Activated CD8-positive, alpha-beta T cell treated with anti-CD3 and anti-CD28 coated beads for 36 hours (primary cell): ENCODE results near the gene SLC38A10. TPM values are rescaled to one million over a fixed set of nuclear protein-coding genes. Genes with fewer than 3 reads are reported as not detected.

ENCODE experiments used
- ATAC-seq: fragments of 200-7000 bp; cut with Tn5 transposase; one replicate; pipeline ENCODE4 v1.10.0; 2021; ENCODE audit warnings: mild to moderate bottlenecking, moderate library complexity
- CTCF ChIA-PET: fragments of 350-600 bp; sonication (Branson Sonifier 250); formaldehyde crosslinking; loops from one replicate; lab custom pipeline; 2021; ENCODE audit warnings: antibody characterized with exemption; lab: Charles Lee
- POLR2A ChIA-PET: fragments of 350-600 bp; sonication (Branson Sonifier 250); formaldehyde crosslinking; loops from one replicate; lab custom pipeline; 2021; ENCODE audit warnings: antibody characterized with exemption; lab: Charles Lee
- DNase-seq: peaks from one replicate; pipeline ENCODE4 v3.0.0-alpha.2; 2020
- H3K27ac Mint-ChIP-seq: one replicate; pipeline ENCODE4 v1.8.0; 2021; ENCODE audit warnings: mild to moderate bottlenecking, mixed read lengths
- H3K27me3 Mint-ChIP-seq: one replicate; pipeline ENCODE4 v1.8.0; 2021; ENCODE audit warnings: mixed read lengths
- H3K36me3 Mint-ChIP-seq: one replicate; pipeline ENCODE4 v1.8.0; 2021; ENCODE audit warnings: low read depth, mixed read lengths
- H3K4me1 Mint-ChIP-seq: one replicate; pipeline ENCODE4 v1.8.0; 2021; ENCODE audit warnings: low read depth, mixed read lengths
- H3K4me3 Mint-ChIP-seq: one replicate; pipeline ENCODE4 v1.8.0; 2021; ENCODE audit warnings: mild to moderate bottlenecking, moderate library complexity, mixed read lengths
- H3K9me3 Mint-ChIP-seq: one replicate; pipeline ENCODE4 v1.8.0; 2021; ENCODE audit warnings: mixed read lengths
- intact Hi-C: fragments of 100-400 bp; cut with micrococcal nuclease; formaldehyde crosslinking; loops from one replicate; pipeline ENCODE4 v1.10.0; 2022
- total RNA-seq, 2 experiments: library from RNA; stranded (reverse); gene quantifications; one replicate each; pipeline ENCODE4 v1.2.3, GENCODE V29; 2021
- TF ChIP-seq, protein P1 (sequence below): fragments of 200-600 bp; IDR thresholded peaks from one replicate; pipeline ENCODE4 v1.8.0; 2022; ENCODE audit warnings: antibody characterized with exemption, mild to moderate bottlenecking

Gene SLC38A10
- total RNA-seq, 2 experiments from 2014 or later, result 42.7 to 45.4 TPM

- Mint-ChIP-seq H3K27ac (no peak overlapping the region), H3K27me3 (peaks cover 42% of the 10 kb centered on the region), H3K4me1 (peaks cover 14% of the 10 kb centered on the region), H3K9me3 (no peaks in the 10 kb centered on the region), H3K4me3 (no peak overlapping the region), H3K36me3 (no peaks in the 10 kb centered on the region)
- ATAC-seq, result no peak
- TF ChIP-seq, protein P1, sequence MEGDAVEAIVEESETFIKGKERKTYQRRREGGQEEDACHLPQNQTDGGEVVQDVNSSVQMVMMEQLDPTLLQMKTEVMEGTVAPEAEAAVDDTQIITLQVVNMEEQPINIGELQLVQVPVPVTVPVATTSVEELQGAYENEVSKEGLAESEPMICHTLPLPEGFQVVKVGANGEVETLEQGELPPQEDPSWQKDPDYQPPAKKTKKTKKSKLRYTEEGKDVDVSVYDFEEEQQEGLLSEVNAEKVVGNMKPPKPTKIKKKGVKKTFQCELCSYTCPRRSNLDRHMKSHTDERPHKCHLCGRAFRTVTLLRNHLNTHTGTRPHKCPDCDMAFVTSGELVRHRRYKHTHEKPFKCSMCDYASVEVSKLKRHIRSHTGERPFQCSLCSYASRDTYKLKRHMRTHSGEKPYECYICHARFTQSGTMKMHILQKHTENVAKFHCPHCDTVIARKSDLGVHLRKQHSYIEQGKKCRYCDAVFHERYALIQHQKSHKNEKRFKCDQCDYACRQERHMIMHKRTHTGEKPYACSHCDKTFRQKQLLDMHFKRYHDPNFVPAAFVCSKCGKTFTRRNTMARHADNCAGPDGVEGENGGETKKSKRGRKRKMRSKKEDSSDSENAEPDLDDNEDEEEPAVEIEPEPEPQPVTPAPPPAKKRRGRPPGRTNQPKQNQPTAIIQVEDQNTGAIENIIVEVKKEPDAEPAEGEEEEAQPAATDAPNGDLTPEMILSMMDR, result no peak
- intact Hi-C loops, result no loop called here
- POLR2A ChIA-PET, result no interaction called here
- CTCF ChIA-PET, result no interaction called here
- no peak for DNase-seq
These were observed 44.6 kb upstream of the SLC38A10 start for GRCh38 chr17:81339534-81340296.

GRCh38 chr17:81339191-81339533 is 44.1 kb upstream of the SLC38A10 start:
- H3K27me3 Mint-ChIP-seq, result peaks cover 37% of the 10 kb centered on the region
- H3K4me3 Mint-ChIP-seq, result no peak overlapping the region
- peaks cover 9% of the 10 kb centered on the region for H3K4me1 Mint-ChIP-seq
- no peak overlapping the region for H3K27ac Mint-ChIP-seq
- no peaks in the 10 kb centered on the region for H3K36me3 Mint-ChIP-seq
- H3K9me3 Mint-ChIP-seq, result no peaks in the 10 kb centered on the region
- DNase-seq, result no peak
- TF ChIP-seq, protein P1, result no peak
- no peak for ATAC-seq
- intact Hi-C loops, result no loop called here
- CTCF ChIA-PET, result no interaction called here
- POLR2A ChIA-PET, result no interaction called here

GRCh38 chr17:81338274-81339190 is 43.4 kb upstream of the SLC38A10 start:
- no peak overlapping the region for H3K27ac Mint-ChIP-seq
- H3K27me3 Mint-ChIP-seq, result peaks cover 32% of the 10 kb centered on the region
- no peaks in the 10 kb centered on the region for H3K36me3 Mint-ChIP-seq
- ATAC-seq, result no peak
- intact Hi-C loops, result no loop called here
- TF ChIP-seq, protein P1, result no peak
- no peaks in the 10 kb centered on the region for H3K9me3 Mint-ChIP-seq
- H3K4me3 Mint-ChIP-seq, result no peak overlapping the region
- POLR2A ChIA-PET, result no interaction called here
- CTCF ChIA-PET, result no interaction called here
- DNase-seq, result no peak
- peaks cover 5% of the 10 kb centered on the region for H3K4me1 Mint-ChIP-seq

DNA sequence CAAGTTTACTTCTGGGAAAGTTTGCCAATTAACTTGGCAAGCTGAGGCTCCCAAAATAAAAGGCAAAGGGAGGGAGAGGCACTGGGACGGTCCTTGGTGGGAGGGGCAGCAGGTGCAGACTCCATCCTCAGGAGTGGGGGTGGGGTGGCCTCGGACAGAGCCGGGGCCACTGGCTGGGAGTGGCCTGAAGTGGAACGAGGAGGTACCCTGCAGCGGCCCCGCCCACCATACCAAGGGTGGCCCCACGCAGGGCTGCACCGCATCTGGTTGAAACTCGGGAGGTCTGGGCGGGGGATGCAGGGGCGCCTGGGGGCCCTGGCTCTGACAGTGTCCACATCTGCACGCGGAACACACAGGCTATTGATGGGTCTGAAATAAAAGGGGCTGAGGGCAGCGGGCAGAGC is 42.4 kb upstream of the SLC38A10 start:
- Mint-ChIP-seq H3K27me3 (peaks cover 27% of the 10 kb centered on the region), H3K9me3 (no peaks in the 10 kb centered on the region), H3K36me3 (no peaks in the 10 kb centered on the region), H3K4me1 (no peaks in the 10 kb centered on the region), H3K4me3 (no peak overlapping the region), H3K27ac (no peak overlapping the region)
- ATAC-seq, result no peak
- TF ChIP-seq, protein P1, result no peak
- CTCF ChIA-PET, result no interaction called here
- POLR2A ChIA-PET, result no interaction called here
- no peak for DNase-seq
- intact Hi-C loops, result no loop called here

DNA sequence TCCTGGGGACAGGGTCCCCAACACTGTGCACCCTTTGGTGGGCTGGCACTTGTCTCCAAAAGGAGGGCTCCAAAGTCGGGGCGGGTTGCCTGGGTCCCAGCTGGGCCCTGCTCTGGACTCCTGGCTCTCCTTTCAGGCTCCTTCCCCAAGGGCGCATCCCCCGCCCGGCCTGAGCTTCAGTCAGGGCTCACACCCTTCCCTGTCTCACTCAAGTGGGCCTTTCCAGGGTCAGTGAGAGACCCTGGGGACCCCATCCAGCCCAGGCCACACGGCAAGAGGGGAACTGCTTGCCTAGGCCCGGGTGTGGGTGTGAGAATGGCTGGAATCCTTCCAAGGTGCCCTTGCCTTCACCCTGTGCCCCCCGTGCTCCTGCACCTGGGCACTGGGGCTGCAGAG is 41.8 kb upstream of the SLC38A10 start:
- ChIA-PET POLR2A (no interaction called here), CTCF (no interaction called here)
- ATAC-seq, result no peak
- H3K4me3 Mint-ChIP-seq, result no peak overlapping the region
- H3K4me1 Mint-ChIP-seq, result no peaks in the 10 kb centered on the region
- H3K9me3 Mint-ChIP-seq, result no peaks in the 10 kb centered on the region
- no peak for DNase-seq
- no peaks in the 10 kb centered on the region for H3K36me3 Mint-ChIP-seq
- TF ChIP-seq, protein P1, result no peak
- intact Hi-C loops, result no loop called here
- peaks cover 22% of the 10 kb centered on the region for H3K27me3 Mint-ChIP-seq
- H3K27ac Mint-ChIP-seq, result no peak overlapping the region
